Endothelial cell of umbilical vein (primary cell): Measurements from ENCODE around the gene TTC9B. TPM values are rescaled to one million over a fixed set of nuclear protein-coding genes. Genes with fewer than 3 reads are reported as not detected.

Source experiments
- BruUV-seq: library from RNA; stranded (reverse); fragments of 400-500 nt; replicated peaks from 2 replicates; lab custom pipeline; 2021; lab: Mats Ljungman, UMichigan
- CTCF ChIA-PET: fragments of 300-600, 350-600 bp; sonication (Branson Sonifier 250); formaldehyde crosslinking; loops from one replicate; lab custom pipeline; 2021; ENCODE audit warnings: antibody characterized with exemption, inconsistent platforms; lab: Charles Lee
- POLR2A ChIA-PET: fragments of 300-600, 350-600 bp; sonication (Branson Sonifier 250); formaldehyde crosslinking; loops from one replicate; lab custom pipeline; 2021; ENCODE audit warnings: antibody characterized with exemption, inconsistent platforms; lab: Charles Lee
- DNase-seq: peaks from one replicate; pipeline ENCODE4 v3.0.0-alpha.2; 2011; ENCODE audit warnings: low read depth, low spot score
- FAIRE-seq: peaks from 2 replicates; lab custom pipeline; 2011; peaks lifted over from hg19 to GRCh38; lab: Jason Lieb, UNC
- H2AFZ ChIP-seq: 2 replicates; pipeline ENCODE4 v1.6.0; 2012; ENCODE audit warnings: low read depth, low read length, control low read depth, inconsistent platforms
- H3K27ac ChIP-seq: 2 replicates; pipeline ENCODE4 v1.5.1; 2011; ENCODE audit warnings: low read depth, mild to moderate bottlenecking, control low read depth, low read length, moderate library complexity; ENCODE audit not compliant: insufficient read depth
- H3K27me3 ChIP-seq, 2 experiments: 2 replicates each; pipeline versions ENCODE4 v1.6.0 to v1.6.1; 2011; ENCODE audit warnings: low read length in 2 of 2, mixed read lengths in 1 of 2; ENCODE audit not compliant: control insufficient read depth in 2 of 2, insufficient read depth in 2 of 2
- H3K36me3 ChIP-seq, 2 experiments: 2 replicates in 1 of 2; 3 replicates in 1 of 2; pipeline ENCODE4 v1.5.1; 2011; ENCODE audit warnings: low read length in 2 of 2, mild to moderate bottlenecking in 1 of 2, moderate library complexity in 1 of 2; ENCODE audit not compliant: control insufficient read depth in 2 of 2, insufficient read depth in 2 of 2; ENCODE audit errors: extremely low read depth in 1 of 2
- H3K4me1 ChIP-seq: 3 replicates; pipeline ENCODE4 v1.5.1; 2011; ENCODE audit warnings: mild to moderate bottlenecking, low read length; ENCODE audit not compliant: control insufficient read depth, insufficient read depth; ENCODE audit errors: extremely low read depth
- H3K4me2 ChIP-seq: 2 replicates; pipeline ENCODE4 v1.6.1; 2011; ENCODE audit warnings: low read length, control low read depth, mixed read lengths; ENCODE audit not compliant: insufficient read depth
- H3K4me3 ChIP-seq, 3 experiments: fragments of 200-600 bp in 1 of 3; sonication (generic), shearing (Covaris generic) in 1 of 3; replicated peaks in 1 of 3; 2 replicates each; pipeline ENCODE4 v1.5.1; 2011 to 2016; ENCODE audit warnings: control low read depth in 3 of 3, low read length in 3 of 3, mild to moderate bottlenecking in 2 of 3, inconsistent platforms in 1 of 3, low read depth in 1 of 3, moderate library complexity in 1 of 3; ENCODE audit not compliant: insufficient read depth in 1 of 3
- H3K79me2 ChIP-seq: 2 replicates; pipeline ENCODE4 v1.6.0; 2012; ENCODE audit warnings: low read length, inconsistent platforms; ENCODE audit not compliant: control insufficient read depth, insufficient read depth
- H3K9ac ChIP-seq: replicated peaks from 2 replicates; pipeline ENCODE3; 2011; ENCODE audit warnings: low read length, control low read depth; ENCODE audit not compliant: insufficient read depth; ENCODE audit errors: extremely low read depth
- H3K9me1 ChIP-seq: replicated peaks from 3 replicates; pipeline ENCODE4 v1.6.0; 2011; ENCODE audit warnings: mild to moderate bottlenecking, low read length; ENCODE audit not compliant: control insufficient read depth, insufficient read depth; ENCODE audit errors: extremely low read depth
- H3K9me3 ChIP-seq: replicated peaks from 2 replicates; pipeline ENCODE4 v1.5.1; 2012; ENCODE audit warnings: low read length, inconsistent platforms; ENCODE audit not compliant: control insufficient read depth, insufficient read depth
- H4K20me1 ChIP-seq: replicated peaks from 2 replicates; pipeline ENCODE3; 2011; ENCODE audit warnings: mild to moderate bottlenecking, low read length; ENCODE audit not compliant: control insufficient read depth, insufficient read depth; ENCODE audit errors: extremely low read depth
- EZH2 ChIP-seq: IDR thresholded peaks from 2 replicates; pipeline ENCODE4 v1.6.1; 2012; ENCODE audit warnings: borderline replicate concordance, low read depth, mild to moderate bottlenecking, moderate library complexity, low read length, inconsistent platforms; ENCODE audit not compliant: severe bottlenecking
- FOS ChIP-seq: IDR thresholded peaks from 2 replicates; pipeline ENCODE4 v1.6.1; 2011; ENCODE audit warnings: mild to moderate bottlenecking, low read length, moderate library complexity, borderline replicate concordance; ENCODE audit not compliant: insufficient read depth
- GATA2 ChIP-seq: IDR thresholded peaks from 2 replicates; pipeline ENCODE4 v1.7.0; 2011; ENCODE audit warnings: low read depth, mild to moderate bottlenecking, moderate library complexity, mixed read lengths, low read length; ENCODE audit not compliant: insufficient read length, insufficient read depth
- JUN ChIP-seq: IDR thresholded peaks from 2 replicates; pipeline ENCODE4 v1.6.1; 2011; ENCODE audit warnings: borderline replicate concordance, low read depth; ENCODE audit not compliant: insufficient read length, insufficient read depth
- MAX ChIP-seq: IDR thresholded peaks from 2 replicates; pipeline ENCODE4 v1.6.1; 2011; ENCODE audit not compliant: insufficient read depth, insufficient read length
- MYC ChIP-seq: IDR thresholded peaks from one replicate; pipeline ENCODE4 v1.6.1; 2011; ENCODE audit warnings: mild to moderate bottlenecking, low read depth, low read length
- POLR2A ChIP-seq: IDR thresholded peaks from 2 replicates; pipeline ENCODE4 v1.6.1; 2012; ENCODE audit warnings: low read depth, mild to moderate bottlenecking, control low read depth, low read length
- POLR2AphosphoS5 ChIP-seq: IDR thresholded peaks from 2 replicates; pipeline ENCODE4 v1.6.1; 2012; ENCODE audit warnings: low read depth, mild to moderate bottlenecking, control low read depth, low read length, moderate library complexity; ENCODE audit not compliant: insufficient read depth
- dilution Hi-C: fragments of 300-500 bp; cut with MboI; formaldehyde crosslinking; loops from one replicate; pipeline ENCODE4 v1.15.0; 2019; ENCODE audit warnings: low sequenced_read_pairs; ENCODE audit not compliant: extremely low pct_ligation_motif_present
- intact Hi-C: fragments of 100-400 bp; cut with micrococcal nuclease; formaldehyde crosslinking; loops from one replicate; pipeline ENCODE4 v1.10.0; 2022
- polyA plus RNA-seq, 4 experiments: library from polyadenylated mRNA; depleted of rRNA in 3 of 4; stranded (reverse) in 3 of 4; unstranded in 1 of 4; fragments of >200 nt; gene quantifications; 2 replicates each; pipeline versions ENCODE4 v1.2.1 to v1.2.3, GENCODE V29; 2011 to 2012; ENCODE audit warnings: missing spikeins in 1 of 4
- total RNA-seq: library from RNA; stranded (reverse); gene quantifications from 2 replicates; pipeline ENCODE4 v1.2.3, GENCODE V29; 2021
- TF ChIP-seq, protein P1 (sequence below), 2 donors: IDR thresholded peaks; 1 replicate in 1 of 2; 2 replicates in 1 of 2; pipeline ENCODE4 v1.5.1; 2011; ENCODE audit warnings: low read length in 2 of 2, mild to moderate bottlenecking in 2 of 2, moderate library complexity in 2 of 2, control low read depth in 1 of 2, inconsistent platforms in 1 of 2, low read depth in 1 of 2; ENCODE audit not compliant: insufficient read depth in 1 of 2; ENCODE audit errors: extremely low read depth in 1 of 2

The TTC9B gene
- total and polyA plus RNA-seq, 2 donors (not counting 3 experiments of a cell fraction or from before 2014, with no cell fraction given) = not detected

- Histone ChIP-seq H3K4me1 (peaks cover 20% of the 10 kb centered on the region), H4K20me1 (no peaks in the 10 kb centered on the region), H2AFZ (no peak overlapping the region), H3K79me2 (no peaks in the 10 kb centered on the region), H3K9ac (no peak overlapping the region), H3K9me1 (no peaks in the 10 kb centered on the region), H3K9me3 (no peaks in the 10 kb centered on the region), H3K36me3 (peaks cover 4 to 39% of the 10 kb centered on the region in 2 experiments), H3K4me2 (no peak overlapping the region), H3K27ac (no peak overlapping the region), H3K4me3 (no peak overlapping the region), H3K27me3 (no peaks in the 10 kb centered on the region)
- dilution Hi-C loops = no loop called here
- no peak for FAIRE-seq
- ChIA-PET POLR2A (no interaction called here), CTCF (no interaction called here)
- no peak for TF ChIP-seq FOS
- TF ChIP-seq POLR2A = no peak
- TF ChIP-seq POLR2AphosphoS5 = no peak
- no peak for TF ChIP-seq MYC
- no peak for TF ChIP-seq GATA2
- TF ChIP-seq, protein P1, sequence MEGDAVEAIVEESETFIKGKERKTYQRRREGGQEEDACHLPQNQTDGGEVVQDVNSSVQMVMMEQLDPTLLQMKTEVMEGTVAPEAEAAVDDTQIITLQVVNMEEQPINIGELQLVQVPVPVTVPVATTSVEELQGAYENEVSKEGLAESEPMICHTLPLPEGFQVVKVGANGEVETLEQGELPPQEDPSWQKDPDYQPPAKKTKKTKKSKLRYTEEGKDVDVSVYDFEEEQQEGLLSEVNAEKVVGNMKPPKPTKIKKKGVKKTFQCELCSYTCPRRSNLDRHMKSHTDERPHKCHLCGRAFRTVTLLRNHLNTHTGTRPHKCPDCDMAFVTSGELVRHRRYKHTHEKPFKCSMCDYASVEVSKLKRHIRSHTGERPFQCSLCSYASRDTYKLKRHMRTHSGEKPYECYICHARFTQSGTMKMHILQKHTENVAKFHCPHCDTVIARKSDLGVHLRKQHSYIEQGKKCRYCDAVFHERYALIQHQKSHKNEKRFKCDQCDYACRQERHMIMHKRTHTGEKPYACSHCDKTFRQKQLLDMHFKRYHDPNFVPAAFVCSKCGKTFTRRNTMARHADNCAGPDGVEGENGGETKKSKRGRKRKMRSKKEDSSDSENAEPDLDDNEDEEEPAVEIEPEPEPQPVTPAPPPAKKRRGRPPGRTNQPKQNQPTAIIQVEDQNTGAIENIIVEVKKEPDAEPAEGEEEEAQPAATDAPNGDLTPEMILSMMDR (IDR thresholded peaks at IDR 0.05; ENCODE audit: extremely low read depth in 1 of 2, insufficient read depth in 1 of 2, low read depth in 1 of 2, low read length in 2 of 2) = no peak
- no peak for TF ChIP-seq MAX
- TF ChIP-seq JUN = no peak
- no peak for TF ChIP-seq EZH2
- intact Hi-C loops = no loop called here
- no peak for DNase-seq
- BruUV-seq = no TSS peak
These were observed 20.6 kb upstream of the TTC9B start for GRCh38 chr19:40238775-40239174.
